ENCODE results near the gene ERN2. TPM values are rescaled to one million over a fixed set of nuclear protein-coding genes. Genes with fewer than 3 reads are reported as not detected.

The ERN2 gene
- total and polyA plus RNA-seq, 2 donors (not counting 1 experiment from before 2014, with no cell fraction given) = 0.83 TPM; not detected in 1

DNA sequence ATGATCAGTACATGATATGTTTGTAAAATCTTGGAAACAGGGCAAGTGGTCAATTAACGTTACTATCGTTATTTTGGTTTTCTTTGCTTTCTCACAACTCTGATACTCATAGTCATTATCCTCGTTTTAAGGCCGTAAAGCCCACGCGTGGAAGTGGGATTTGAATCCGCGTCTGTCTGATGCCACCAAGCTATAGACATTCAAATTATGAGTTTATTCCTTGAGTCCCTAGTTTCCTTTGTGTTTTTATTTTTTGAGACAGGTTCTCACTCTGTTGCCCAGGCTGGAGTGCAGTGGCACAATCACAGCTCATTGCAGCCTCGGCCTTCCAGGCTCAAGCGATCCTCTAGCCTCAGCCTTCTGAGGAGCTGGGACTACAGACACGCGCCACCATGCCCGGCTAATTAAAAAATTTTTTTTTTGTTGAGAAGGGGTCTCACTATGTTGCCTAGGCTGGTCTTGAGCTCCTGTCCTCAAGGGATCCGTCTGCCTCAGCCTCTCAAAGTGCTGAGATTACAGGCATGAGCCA is 70.7 kb downstream of the ERN2 start:
- no peak for DNase-seq (ENCODE audit: low read depth in 2 of 2)
- Histone ChIP-seq H3K4me3 (replicated peaks in 1 of 4; ENCODE audit: control extremely low read depth in 1 of 4, insufficient read depth in 1 of 4, low read depth in 3 of 4, low read length in 4 of 4) (peak overlapping the region; percentile 65 to 100 (median 93)), H3K36me3 (ENCODE audit: control insufficient read depth, insufficient read depth, low read length) (peaks cover 7% of the 10 kb centered on the region), H3K27ac (ENCODE audit: insufficient read depth, low read length) (peak overlapping the region; percentile 80), H3K9me3 (ENCODE audit: control insufficient read depth, insufficient read depth, low read depth, low read length) (no peaks in the 10 kb centered on the region), H3K27me3 (ENCODE audit: control insufficient read depth, insufficient read depth, low read length) (no peaks in the 10 kb centered on the region), H4K20me1 (ENCODE audit: control insufficient read depth, extremely low read depth, insufficient read depth, low read length) (no peaks in the 10 kb centered on the region), H2AFZ (ENCODE audit: low read length) (no peak overlapping the region), H3K4me2 (ENCODE audit: extremely low read depth, insufficient read depth, low read length) (peak overlapping the region; percentile 90), H3K9ac (ENCODE audit: insufficient read depth, low read length) (no peak overlapping the region), H3K4me1 (ENCODE audit: control insufficient read depth, extremely low read depth, insufficient read depth, low read length) (peaks cover 2% of the 10 kb centered on the region), H3K79me2 (ENCODE audit: control insufficient read depth, insufficient read depth, low read length) (peaks cover 46% of the 10 kb centered on the region)
- TF ChIP-seq EZH2 (IDR thresholded peaks at IDR 0.05; ENCODE audit: low read length, missing control alignments) = no peak
- TF ChIP-seq, protein P1, sequence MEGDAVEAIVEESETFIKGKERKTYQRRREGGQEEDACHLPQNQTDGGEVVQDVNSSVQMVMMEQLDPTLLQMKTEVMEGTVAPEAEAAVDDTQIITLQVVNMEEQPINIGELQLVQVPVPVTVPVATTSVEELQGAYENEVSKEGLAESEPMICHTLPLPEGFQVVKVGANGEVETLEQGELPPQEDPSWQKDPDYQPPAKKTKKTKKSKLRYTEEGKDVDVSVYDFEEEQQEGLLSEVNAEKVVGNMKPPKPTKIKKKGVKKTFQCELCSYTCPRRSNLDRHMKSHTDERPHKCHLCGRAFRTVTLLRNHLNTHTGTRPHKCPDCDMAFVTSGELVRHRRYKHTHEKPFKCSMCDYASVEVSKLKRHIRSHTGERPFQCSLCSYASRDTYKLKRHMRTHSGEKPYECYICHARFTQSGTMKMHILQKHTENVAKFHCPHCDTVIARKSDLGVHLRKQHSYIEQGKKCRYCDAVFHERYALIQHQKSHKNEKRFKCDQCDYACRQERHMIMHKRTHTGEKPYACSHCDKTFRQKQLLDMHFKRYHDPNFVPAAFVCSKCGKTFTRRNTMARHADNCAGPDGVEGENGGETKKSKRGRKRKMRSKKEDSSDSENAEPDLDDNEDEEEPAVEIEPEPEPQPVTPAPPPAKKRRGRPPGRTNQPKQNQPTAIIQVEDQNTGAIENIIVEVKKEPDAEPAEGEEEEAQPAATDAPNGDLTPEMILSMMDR (conservative IDR thresholded peaks at IDR 0.05 in 1 of 2, IDR thresholded peaks at IDR 0.05 in 1 of 2; ENCODE audit: low read depth in 1 of 2, low read length in 2 of 2) = no peak

DNA sequence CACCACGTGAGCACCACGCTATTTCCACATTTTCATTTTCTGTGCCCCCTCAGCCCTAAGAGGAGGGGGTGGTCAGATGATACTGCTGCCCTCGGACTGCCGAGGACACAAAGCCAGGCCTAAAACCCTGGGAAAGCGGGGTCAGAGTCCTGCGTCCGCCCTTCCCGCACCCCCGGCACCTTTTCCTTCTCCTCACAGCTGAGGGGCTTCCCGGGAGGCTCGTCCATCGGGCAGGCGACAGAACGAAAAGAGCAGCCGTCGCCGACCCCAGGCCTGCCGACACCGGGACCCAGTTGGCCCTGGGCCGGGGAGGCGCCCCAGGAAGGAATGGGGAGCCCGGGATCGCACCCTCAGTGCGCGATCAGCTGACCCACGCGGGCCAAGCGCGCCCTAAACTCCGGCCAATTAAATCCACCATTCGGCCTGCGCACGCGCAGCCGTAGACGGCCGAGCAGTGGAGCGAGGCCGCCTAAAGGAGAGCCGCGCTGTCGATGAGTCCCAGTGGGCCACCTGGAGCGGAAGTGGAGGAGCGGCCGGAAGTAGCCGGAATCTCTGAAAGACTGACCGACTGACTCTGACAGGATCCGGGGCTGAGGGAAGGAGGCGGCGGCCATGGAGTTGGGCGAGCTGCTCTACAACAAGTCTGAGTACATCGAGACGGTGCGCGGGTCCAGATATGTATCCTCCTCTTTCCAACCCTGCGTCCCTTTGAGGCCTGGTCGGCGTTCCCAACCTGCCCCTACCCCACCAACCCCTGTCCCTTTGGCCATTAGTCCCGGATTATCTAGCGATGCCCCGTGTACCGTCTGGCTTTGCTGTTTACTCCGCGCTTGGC is 71.9 kb downstream of the ERN2 start, which contains the start of the genes DCTN5 and PALB2:
Gene DCTN5 (plus strand): TSS at position 536 of the 835 bp plus-strand sequence. CDS start 77 bp downstream, at position 613.
Gene PALB2 (minus strand): TSS at position 380 of the 835 bp plus-strand sequence. CDS start 153 bp downstream, at position 227.
- Histone ChIP-seq H3K79me2 (ENCODE audit: control insufficient read depth, insufficient read depth, low read length) (peaks cover 37% of the 10 kb centered on the region), H3K36me3 (ENCODE audit: control insufficient read depth, insufficient read depth, low read length) (peaks cover 4% of the 10 kb centered on the region), H3K4me1 (ENCODE audit: control insufficient read depth, extremely low read depth, insufficient read depth, low read length) (peaks cover 2% of the 10 kb centered on the region), H3K9me3 (ENCODE audit: control insufficient read depth, insufficient read depth, low read depth, low read length) (no peaks in the 10 kb centered on the region), H3K27ac (ENCODE audit: insufficient read depth, low read length) (peak within 1 kb of the TSS; percentile 80), H3K9ac (ENCODE audit: insufficient read depth, low read length) (peak within 1 kb of the TSS; percentile 89), H3K27me3 (ENCODE audit: control insufficient read depth, insufficient read depth, low read length) (no peaks in the 10 kb centered on the region), H3K4me2 (ENCODE audit: extremely low read depth, insufficient read depth, low read length) (peak within 1 kb of the TSS; percentile 97), H4K20me1 (ENCODE audit: control insufficient read depth, extremely low read depth, insufficient read depth, low read length) (no peaks in the 10 kb centered on the region), H3K4me3 (replicated peaks in 1 of 4; ENCODE audit: control extremely low read depth in 1 of 4, insufficient read depth in 1 of 4, low read depth in 3 of 4, low read length in 4 of 4) (peak within 1 kb of the TSS; percentile 65 to 100 (median 93)), H2AFZ (ENCODE audit: low read length) (peak within 1 kb of the TSS; percentile 95)
- no peak for TF ChIP-seq EZH2 (IDR thresholded peaks at IDR 0.05; ENCODE audit: low read length, missing control alignments)
- TF ChIP-seq, protein P1 (conservative IDR thresholded peaks at IDR 0.05 in 1 of 2, IDR thresholded peaks at IDR 0.05 in 1 of 2; ENCODE audit: low read depth in 1 of 2, low read length in 2 of 2) = no peak
- peak; percentile 92 to 93 for DNase-seq (ENCODE audit: low read depth in 2 of 2)

DNA sequence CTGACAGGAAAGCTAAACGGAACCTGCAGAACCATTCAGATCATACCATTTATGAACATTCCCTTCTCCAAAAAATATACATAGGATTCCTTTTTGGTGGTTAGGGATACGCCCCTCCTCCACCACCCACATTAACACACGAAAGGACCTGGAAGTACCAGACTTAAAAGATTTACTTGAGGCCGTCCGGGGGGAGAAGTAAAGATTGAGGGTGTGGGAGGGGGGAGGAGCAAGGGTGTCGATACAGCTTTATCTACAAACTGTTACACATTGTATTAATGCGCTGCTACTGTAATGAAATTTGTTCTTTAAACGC is 72.4 kb downstream of the ERN2 start:
- DNase-seq (ENCODE audit: low read depth in 2 of 2) = peak; percentile 6 to 11
- peaks cover 7% of the 10 kb centered on the region for H3K36me3 ChIP-seq (ENCODE audit: control insufficient read depth, insufficient read depth, low read length)
- peak overlapping the region; percentile 59 for H2AFZ ChIP-seq (ENCODE audit: low read length)
- peak overlapping the region; percentile 80 for H3K27ac ChIP-seq (ENCODE audit: insufficient read depth, low read length)
- peaks cover 2% of the 10 kb centered on the region for H3K4me1 ChIP-seq (ENCODE audit: control insufficient read depth, extremely low read depth, insufficient read depth, low read length)
- no peaks in the 10 kb centered on the region for H3K27me3 ChIP-seq (ENCODE audit: control insufficient read depth, insufficient read depth, low read length)
- H3K79me2 ChIP-seq (ENCODE audit: control insufficient read depth, insufficient read depth, low read length) = peaks cover 34% of the 10 kb centered on the region
- peak overlapping the region; percentile 65 to 100 (median 93) for H3K4me3 ChIP-seq (replicated peaks in 1 of 4; ENCODE audit: control extremely low read depth in 1 of 4, insufficient read depth in 1 of 4, low read depth in 3 of 4, low read length in 4 of 4)
- peak overlapping the region; percentile 97 for H3K4me2 ChIP-seq (ENCODE audit: extremely low read depth, insufficient read depth, low read length)
- TF ChIP-seq, protein P1 (conservative IDR thresholded peaks at IDR 0.05 in 1 of 2, IDR thresholded peaks at IDR 0.05 in 1 of 2; ENCODE audit: low read depth in 1 of 2, low read length in 2 of 2) = no peak
- TF ChIP-seq EZH2 (IDR thresholded peaks at IDR 0.05; ENCODE audit: low read length, missing control alignments) = no peak
- H3K9me3 ChIP-seq (ENCODE audit: control insufficient read depth, insufficient read depth, low read depth, low read length) = no peaks in the 10 kb centered on the region
- peak overlapping the region; percentile 89 for H3K9ac ChIP-seq (ENCODE audit: insufficient read depth, low read length)
- no peaks in the 10 kb centered on the region for H4K20me1 ChIP-seq (ENCODE audit: control insufficient read depth, extremely low read depth, insufficient read depth, low read length)

All from fibroblast of lung (primary cell).